HS-5 (cell line): ENCODE measurements around the gene TFPI2.

Source experiments
- DNase-seq: peaks from one replicate; pipeline ENCODE4 v3.0.0-alpha.2; 2012; ENCODE audit warnings: low read depth

The TFPI2 gene

GRCh38 chr7:93854480-93854879 is 36.1 kb downstream of the TFPI2 start:
- DNase-seq, result no peak

DNA sequence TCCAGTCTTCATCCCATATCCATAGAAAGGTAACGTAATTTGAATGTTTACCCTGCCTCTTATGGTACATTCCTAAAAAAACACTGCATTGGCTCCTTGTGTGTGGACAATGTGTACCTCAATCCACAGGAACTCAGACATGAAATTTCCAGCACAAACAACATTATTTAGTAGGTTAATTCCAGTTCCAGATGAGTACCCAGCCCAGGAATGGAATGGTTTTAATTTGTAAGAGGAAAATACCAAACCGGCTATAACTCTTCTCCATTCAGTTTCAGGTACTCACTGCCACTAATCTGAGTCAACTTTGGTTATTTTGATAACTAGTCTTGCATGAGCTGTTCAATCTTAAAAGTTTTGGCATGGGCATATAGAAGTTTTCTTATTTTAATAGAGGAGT is 39.0 kb downstream of the TFPI2 start:
- no peak for DNase-seq

- no peak for DNase-seq
Observed at GRCh38 chr7:93843260-93843659, 47.3 kb downstream of the TFPI2 start.

DNA sequence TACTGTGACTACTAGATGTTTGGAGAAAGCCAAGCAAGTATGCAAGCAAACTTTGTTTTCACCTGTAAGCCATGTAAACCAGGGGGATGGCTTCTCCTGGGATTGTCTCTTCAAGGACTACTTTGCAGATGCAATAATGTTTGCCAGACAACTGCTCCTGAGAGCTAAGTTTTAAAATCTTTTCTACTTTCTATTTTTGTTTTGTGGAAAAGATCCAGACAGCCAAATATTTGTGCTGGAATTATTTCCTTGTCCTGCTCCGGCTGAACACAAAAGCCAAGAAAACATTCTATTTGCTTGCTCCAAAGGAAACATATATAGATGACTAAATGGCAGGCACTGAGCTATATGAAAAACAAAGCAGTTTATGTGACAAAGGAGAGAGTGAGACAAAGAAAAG is 51.6 kb downstream of the TFPI2 start:
- no peak for DNase-seq

GRCh38 chr7:93837245-93837644 is 53.3 kb downstream of the TFPI2 start:
- DNase-seq, result no peak

GRCh38 chr7:93836116-93836515 is 54.4 kb downstream of the TFPI2 start:
- DNase-seq, result no peak

GRCh38 chr7:93835702-93836101 is 54.9 kb downstream of the TFPI2 start:
- DNase-seq, result no peak
